ENCODE results near the gene BTBD19. TPM values are rescaled to one million over a fixed set of nuclear protein-coding genes. Genes with fewer than 3 reads are reported as not detected.
A peak's percentile ranks its signal among the peaks of the same experiment; 100 is the strongest.

BTBD19 gene
- total RNA-seq, 2 donors from 2014 or later = 18.8 to 53.6 TPM

DNA sequence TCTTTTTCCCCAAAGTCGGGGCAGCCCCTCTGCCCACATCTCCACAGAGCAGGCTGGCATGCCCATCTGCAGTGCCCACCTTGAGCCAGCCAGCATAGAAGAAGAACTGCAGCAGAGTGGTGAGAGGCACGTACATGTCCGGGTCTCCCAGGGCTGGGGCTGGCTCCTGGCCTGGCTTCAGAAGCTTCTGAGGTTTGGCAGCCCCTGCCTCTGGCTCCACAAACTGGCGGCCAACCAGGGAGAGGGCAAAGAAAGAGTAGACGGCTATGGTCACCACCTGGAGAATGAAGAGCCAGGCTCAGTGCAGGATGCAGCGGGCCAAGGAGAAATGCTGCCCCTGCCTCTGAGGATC, 23.3 kb upstream of the BTBD19 start:
- H3K4me3 ChIP-seq = no peak overlapping the region
- DNase-seq (ENCODE audit: low spot score) = no peak
- H3K27ac ChIP-seq = peak overlapping the region in 1 of 2 donors; percentile 28
- TF ChIP-seq, protein P1, sequence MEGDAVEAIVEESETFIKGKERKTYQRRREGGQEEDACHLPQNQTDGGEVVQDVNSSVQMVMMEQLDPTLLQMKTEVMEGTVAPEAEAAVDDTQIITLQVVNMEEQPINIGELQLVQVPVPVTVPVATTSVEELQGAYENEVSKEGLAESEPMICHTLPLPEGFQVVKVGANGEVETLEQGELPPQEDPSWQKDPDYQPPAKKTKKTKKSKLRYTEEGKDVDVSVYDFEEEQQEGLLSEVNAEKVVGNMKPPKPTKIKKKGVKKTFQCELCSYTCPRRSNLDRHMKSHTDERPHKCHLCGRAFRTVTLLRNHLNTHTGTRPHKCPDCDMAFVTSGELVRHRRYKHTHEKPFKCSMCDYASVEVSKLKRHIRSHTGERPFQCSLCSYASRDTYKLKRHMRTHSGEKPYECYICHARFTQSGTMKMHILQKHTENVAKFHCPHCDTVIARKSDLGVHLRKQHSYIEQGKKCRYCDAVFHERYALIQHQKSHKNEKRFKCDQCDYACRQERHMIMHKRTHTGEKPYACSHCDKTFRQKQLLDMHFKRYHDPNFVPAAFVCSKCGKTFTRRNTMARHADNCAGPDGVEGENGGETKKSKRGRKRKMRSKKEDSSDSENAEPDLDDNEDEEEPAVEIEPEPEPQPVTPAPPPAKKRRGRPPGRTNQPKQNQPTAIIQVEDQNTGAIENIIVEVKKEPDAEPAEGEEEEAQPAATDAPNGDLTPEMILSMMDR (IDR thresholded peaks at IDR 0.05) = no peak
- peaks cover 3% of the 10 kb centered on the region for H3K36me3 ChIP-seq
- no peaks in the 10 kb centered on the region for H3K27me3 ChIP-seq (replicated peaks; ENCODE audit: insufficient read depth)
- H3K9me3 ChIP-seq = no peaks in the 10 kb centered on the region
- no peak for ATAC-seq (ENCODE audit: insufficient number of reproducible peaks, low FRiP score, low read depth)
- H3K4me1 ChIP-seq (ENCODE audit: control insufficient read depth in 1 of 2, low read depth in 2 of 2) = peaks cover 12 to 30% of the 10 kb centered on the region in 2 donors

DNA sequence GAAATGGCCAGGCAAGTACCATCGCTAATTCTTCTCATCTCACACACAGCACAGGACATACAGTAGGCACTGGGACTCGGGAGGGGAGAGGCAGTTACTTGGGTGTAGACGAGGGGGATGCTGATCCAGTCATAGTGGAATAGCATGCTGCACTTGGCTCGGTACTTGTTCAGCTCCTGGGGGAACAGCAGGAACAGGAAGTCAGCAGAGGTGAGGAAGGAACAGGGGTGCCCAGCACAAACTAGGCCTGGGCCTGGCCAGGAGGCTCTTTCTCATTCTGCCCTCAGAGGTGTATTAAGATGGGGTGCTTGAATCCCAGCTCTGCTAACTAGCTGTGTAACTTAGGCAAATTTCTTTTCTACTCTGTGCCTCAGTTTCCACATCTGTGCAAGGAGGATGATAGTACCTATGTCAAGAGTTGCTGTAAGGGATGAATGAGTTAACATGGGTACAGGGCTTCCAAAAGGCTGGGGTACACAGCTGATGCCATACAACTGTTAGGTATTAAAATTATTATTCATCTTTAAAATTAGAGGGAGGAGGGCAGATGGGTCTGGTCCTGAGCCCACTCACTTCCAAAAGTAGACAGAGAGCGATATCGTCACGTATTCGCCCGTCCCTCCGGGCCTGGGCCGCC, 22.7 kb upstream of the BTBD19 start:
- TF ChIP-seq, protein P1 (IDR thresholded peaks at IDR 0.05) = no peak
- ATAC-seq (ENCODE audit: insufficient number of reproducible peaks, low FRiP score, low read depth) = no peak
- Histone ChIP-seq H3K27ac (peak overlapping the region; percentile 74 to 82), H3K36me3 (no peaks in the 10 kb centered on the region), H3K27me3 (replicated peaks; ENCODE audit: insufficient read depth) (no peaks in the 10 kb centered on the region), H3K9me3 (no peaks in the 10 kb centered on the region), H3K4me1 (ENCODE audit: control insufficient read depth in 1 of 2, low read depth in 2 of 2) (peaks cover 12 to 30% of the 10 kb centered on the region in 2 donors), H3K4me3 (peak overlapping the region; percentile 78)
- no peak for DNase-seq (ENCODE audit: low spot score)

GRCh38 chr1:44786138-44786840, 22.0 kb upstream of the BTBD19 start:
- ATAC-seq (ENCODE audit: insufficient number of reproducible peaks, low FRiP score, low read depth) (peak; percentile 63), DNase-seq (ENCODE audit: low spot score) (no peak)
- H3K27me3 ChIP-seq (replicated peaks; ENCODE audit: insufficient read depth) = no peaks in the 10 kb centered on the region
- no peaks in the 10 kb centered on the region for H3K9me3 ChIP-seq
- peak overlapping the region; percentile 74 to 82 for H3K27ac ChIP-seq
- H3K36me3 ChIP-seq = no peaks in the 10 kb centered on the region
- TF ChIP-seq, protein P1 (IDR thresholded peaks at IDR 0.05) = peak; percentile 100
- peaks cover 12 to 30% of the 10 kb centered on the region in 2 donors for H3K4me1 ChIP-seq (ENCODE audit: control insufficient read depth in 1 of 2, low read depth in 2 of 2)
- peak overlapping the region; percentile 78 for H3K4me3 ChIP-seq

DNA sequence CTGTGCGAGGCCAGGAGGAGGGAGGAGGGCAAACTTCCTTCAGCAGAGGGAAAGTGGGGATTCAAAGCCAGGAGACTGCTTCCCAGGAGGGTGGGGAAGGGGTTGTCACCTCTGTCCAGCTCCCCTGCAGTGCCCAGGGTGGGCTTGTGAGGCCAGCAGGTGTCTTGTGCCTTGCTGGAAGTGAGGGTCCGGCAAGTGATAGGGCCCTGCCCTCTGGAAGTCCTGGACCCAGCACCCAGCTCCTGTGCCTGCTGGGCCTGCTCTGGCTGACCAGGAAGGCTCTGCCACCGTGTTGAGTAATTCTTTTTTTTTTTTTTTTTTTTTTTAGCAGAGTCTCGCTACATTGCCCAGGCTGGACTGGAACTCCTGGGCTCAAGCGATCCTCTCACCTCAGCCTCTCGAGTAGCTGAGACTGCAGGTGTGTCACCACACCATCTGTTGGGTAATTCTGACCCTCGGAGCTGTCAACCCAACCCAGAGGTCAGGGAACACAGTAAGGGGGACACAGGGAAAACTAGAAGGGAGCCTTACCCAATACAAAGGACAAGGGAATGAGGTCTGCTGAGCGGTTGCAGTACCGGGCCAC, 21.4 kb upstream of the BTBD19 start:
- H3K4me3 ChIP-seq = peak overlapping the region; percentile 78
- peak overlapping the region; percentile 74 to 82 for H3K27ac ChIP-seq
- DNase-seq (ENCODE audit: low spot score) (no peak), ATAC-seq (ENCODE audit: insufficient number of reproducible peaks, low FRiP score, low read depth) (no peak)
- TF ChIP-seq, protein P1 (IDR thresholded peaks at IDR 0.05) = no peak
- H3K4me1 ChIP-seq (ENCODE audit: control insufficient read depth in 1 of 2, low read depth in 2 of 2) = peaks cover 12 to 30% of the 10 kb centered on the region in 2 donors
- H3K9me3 ChIP-seq = no peaks in the 10 kb centered on the region
- H3K27me3 ChIP-seq (replicated peaks; ENCODE audit: insufficient read depth) = no peaks in the 10 kb centered on the region
- H3K36me3 ChIP-seq = no peaks in the 10 kb centered on the region

DNA sequence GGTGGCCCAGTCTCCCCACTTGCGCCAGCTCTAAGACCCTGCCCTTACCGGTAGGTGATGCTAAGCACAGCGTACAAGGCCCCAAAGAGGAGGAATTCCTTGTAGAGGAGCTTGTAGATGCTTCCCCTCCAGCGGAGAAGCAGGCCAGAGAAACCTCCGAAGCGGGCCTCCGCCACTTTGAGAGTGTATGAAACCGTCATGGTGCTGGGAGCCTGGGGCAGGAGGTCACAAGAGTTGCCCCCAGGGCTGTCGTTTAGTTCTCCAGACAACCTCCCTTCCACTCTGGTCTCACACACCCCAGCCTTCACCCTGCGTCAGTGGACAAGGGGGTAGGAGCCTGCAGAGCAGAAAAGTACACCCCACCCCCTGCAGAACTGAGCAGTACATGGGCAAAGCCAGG, 20.8 kb upstream of the BTBD19 start:
- TF ChIP-seq, protein P1 (IDR thresholded peaks at IDR 0.05) = no peak
- no peak for DNase-seq (ENCODE audit: low spot score)

More for the DNA sequence above, 20.8 kb upstream of the BTBD19 start:
- Histone ChIP-seq H3K4me3 (no peak overlapping the region), H3K9me3 (no peaks in the 10 kb centered on the region), H3K36me3 (no peaks in the 10 kb centered on the region), H3K27me3 (replicated peaks; ENCODE audit: insufficient read depth) (no peaks in the 10 kb centered on the region), H3K4me1 (ENCODE audit: control insufficient read depth in 1 of 2, low read depth in 2 of 2) (peaks cover 12 to 30% of the 10 kb centered on the region in 2 donors), H3K27ac (no peak overlapping the region)
- ATAC-seq (ENCODE audit: insufficient number of reproducible peaks, low FRiP score, low read depth) = no peak
